AG10803 (cell line): ENCODE results near the gene MAP3K10.

Experiments used
- DNase-seq: peaks from one replicate; pipeline ENCODE4 v3.0.0; 2010; ENCODE audit warnings: low read depth
- H3K4me3 ChIP-seq: 2 replicates; pipeline ENCODE4 v1.5.1; 2011; ENCODE audit warnings: mild to moderate bottlenecking, low read length, control low read depth
- CTCF ChIP-seq: conservative IDR thresholded peaks from 2 replicates; pipeline ENCODE4 v1.5.1; 2011; ENCODE audit warnings: mild to moderate bottlenecking, low read length, control low read depth, inconsistent platforms

The MAP3K10 gene

GRCh38 chr19:40224342-40225150 lies 33.3 kb downstream of the MAP3K10 start:
- DNase-seq, result no peak
- H3K4me3 ChIP-seq, result no peak overlapping the region
- TF ChIP-seq CTCF, result no peak

- peak overlapping the region; percentile 47 for H3K4me3 ChIP-seq
- TF ChIP-seq CTCF, result peak; percentile 34; the same call in 1 of the 2 replicates
- DNase-seq, result peak; percentile 43
These were observed 34.4 kb downstream of the MAP3K10 start for GRCh38 chr19:40225440-40226305.

GRCh38 chr19:40228346-40228745 lies 37.1 kb downstream of the MAP3K10 start:
- no peak for DNase-seq
- no peak overlapping the region for H3K4me3 ChIP-seq
- no peak for TF ChIP-seq CTCF

- H3K4me3 ChIP-seq, result no peak overlapping the region
- no peak for TF ChIP-seq CTCF
- no peak for DNase-seq
These were observed 37.6 kb downstream of the MAP3K10 start for GRCh38 chr19:40228863-40229262.

GRCh38 chr19:40229484-40229883 lies 38.3 kb downstream of the MAP3K10 start:
- TF ChIP-seq CTCF, result no peak
- no peak overlapping the region for H3K4me3 ChIP-seq
- peak; percentile 12 for DNase-seq

GRCh38 chr19:40229926-40230417 lies 38.7 kb downstream of the MAP3K10 start:
- TF ChIP-seq CTCF, result no peak

More at GRCh38 chr19:40229926-40230417, 38.7 kb downstream of the MAP3K10 start:
- H3K4me3 ChIP-seq, result no peak overlapping the region
- DNase-seq, result no peak
